GM10266 (cell line): Measurements from ENCODE around the gene PMVK.

ENCODE experiments used
- DNase-seq: peaks from one replicate; pipeline ENCODE4 v3.0.0; 2012; ENCODE audit errors: extremely low spot score
- CTCF ChIP-seq: IDR thresholded peaks from 2 replicates; pipeline ENCODE4 v1.5.1; 2012; ENCODE audit warnings: mild to moderate bottlenecking, low read depth; ENCODE audit not compliant: control insufficient read depth, insufficient read depth; ENCODE audit errors: missing control alignments

Gene PMVK

GRCh38 chr1:154974808-154975408, 38.4 kb upstream of the PMVK start:
- no peak for TF ChIP-seq CTCF

GRCh38 chr1:154974102-154974807, 37.7 kb upstream of the PMVK start, which contains the start of gene CKS1B:
Gene CKS1B (plus strand): TSS chr1:154974681. CDS start chr1:154974746, 65 bp downstream.
- no peak for TF ChIP-seq CTCF
- peak; percentile 93 for DNase-seq

More at GRCh38 chr1:154974808-154975408, 38.4 kb upstream of the PMVK start:
- DNase-seq, result peak; percentile 87

GRCh38 chr1:154973344-154974101, 37.0 kb upstream of the PMVK start:
- no peak for TF ChIP-seq CTCF

GRCh38 chr1:154972517-154973343, 36.2 kb upstream of the PMVK start:
- TF ChIP-seq CTCF, result no peak
- DNase-seq, result no peak

More at GRCh38 chr1:154973344-154974101, 37.0 kb upstream of the PMVK start:
- peak; percentile 88 for DNase-seq

GRCh38 chr1:154972213-154972516, 35.6 kb upstream of the PMVK start:
- no peak for DNase-seq
- no peak for TF ChIP-seq CTCF

- no peak for TF ChIP-seq CTCF
- no peak for DNase-seq
Measured at GRCh38 chr1:154971341-154971998, 35.0 kb upstream of the PMVK start.
